HG03575 (cell line): ENCODE results near the gene HOXA3.

Experiments
- ATAC-seq: cut with Tn5 transposase; IDR thresholded peaks from one replicate; pipeline ENCODE4 v1.9.1; 2021; ENCODE audit not compliant: unreplicated experiment, insufficient number of reproducible peaks, low FRiP score; ENCODE audit errors: extremely low read depth

Gene HOXA3

DNA sequence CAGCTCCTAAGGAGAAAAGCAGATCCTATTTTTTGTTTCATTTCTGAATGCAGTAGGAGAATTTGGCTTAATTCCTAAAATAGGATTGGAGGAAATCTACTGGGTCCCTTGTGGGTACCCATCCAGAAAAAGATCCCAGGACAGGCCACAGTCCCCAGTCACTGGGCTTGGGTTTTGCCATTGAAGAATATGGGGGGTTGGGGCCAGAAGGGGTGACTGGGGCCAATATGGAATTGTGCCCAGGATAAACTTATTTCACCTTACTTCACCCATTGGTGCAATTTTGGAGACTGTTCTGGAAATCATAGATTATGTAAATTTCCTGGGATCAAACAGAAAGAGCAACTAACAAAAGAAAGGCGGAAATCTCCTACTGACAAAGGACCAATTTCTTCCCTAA is 13.9 kb downstream of the HOXA3 start:
- ATAC-seq = no peak

DNA sequence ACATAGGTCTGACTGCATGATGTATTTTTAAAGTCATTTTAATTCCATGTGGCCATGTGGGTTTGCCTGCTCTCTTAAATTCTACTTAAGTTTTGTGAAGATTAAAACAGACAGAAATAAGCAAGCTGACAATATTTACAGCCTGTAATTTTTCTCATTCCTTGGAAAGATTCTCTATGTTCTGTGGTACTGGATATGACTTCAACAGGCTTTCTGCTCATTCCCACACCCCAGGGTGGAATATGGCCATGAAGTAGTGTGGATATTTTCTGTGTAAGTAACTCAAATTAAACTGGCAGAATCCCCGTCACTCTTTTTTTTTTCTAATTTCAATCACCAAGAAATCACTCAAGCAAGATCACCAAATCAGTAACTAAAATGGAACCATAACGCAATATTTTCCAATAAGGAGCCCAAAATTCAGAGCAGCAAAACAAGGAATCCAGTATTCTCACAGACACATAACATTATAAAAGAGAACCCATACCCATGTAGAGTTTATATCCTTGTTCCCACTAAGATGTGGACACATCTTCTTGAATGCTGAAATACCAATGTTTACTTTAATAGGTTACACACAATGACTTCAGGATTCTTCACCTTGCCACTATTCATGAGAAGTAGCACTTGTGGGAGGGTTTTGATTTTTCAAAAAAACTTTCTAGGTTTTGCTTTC is 14.6 kb downstream of the HOXA3 start:
- ATAC-seq = no peak

DNA sequence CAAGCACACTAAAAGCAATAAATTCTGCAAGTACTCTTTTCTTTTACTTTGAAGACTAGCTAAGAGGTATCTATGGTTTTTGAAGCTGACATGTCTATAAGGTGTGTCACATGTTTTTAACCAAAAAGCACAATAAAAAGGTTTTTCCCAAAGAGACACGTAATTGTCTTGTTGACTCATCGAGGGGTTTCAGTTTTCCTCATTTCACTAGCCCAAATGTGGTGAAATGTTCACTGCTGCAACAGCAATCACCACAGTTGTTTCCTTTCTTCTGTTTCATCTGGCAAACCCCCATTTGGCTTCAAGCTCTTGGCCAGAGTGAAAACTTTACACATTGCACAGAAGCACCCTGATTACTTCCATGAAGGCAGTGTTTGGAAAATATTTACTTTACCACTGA is 18.0 kb downstream of the HOXA3 start:
- ATAC-seq = no peak

DNA sequence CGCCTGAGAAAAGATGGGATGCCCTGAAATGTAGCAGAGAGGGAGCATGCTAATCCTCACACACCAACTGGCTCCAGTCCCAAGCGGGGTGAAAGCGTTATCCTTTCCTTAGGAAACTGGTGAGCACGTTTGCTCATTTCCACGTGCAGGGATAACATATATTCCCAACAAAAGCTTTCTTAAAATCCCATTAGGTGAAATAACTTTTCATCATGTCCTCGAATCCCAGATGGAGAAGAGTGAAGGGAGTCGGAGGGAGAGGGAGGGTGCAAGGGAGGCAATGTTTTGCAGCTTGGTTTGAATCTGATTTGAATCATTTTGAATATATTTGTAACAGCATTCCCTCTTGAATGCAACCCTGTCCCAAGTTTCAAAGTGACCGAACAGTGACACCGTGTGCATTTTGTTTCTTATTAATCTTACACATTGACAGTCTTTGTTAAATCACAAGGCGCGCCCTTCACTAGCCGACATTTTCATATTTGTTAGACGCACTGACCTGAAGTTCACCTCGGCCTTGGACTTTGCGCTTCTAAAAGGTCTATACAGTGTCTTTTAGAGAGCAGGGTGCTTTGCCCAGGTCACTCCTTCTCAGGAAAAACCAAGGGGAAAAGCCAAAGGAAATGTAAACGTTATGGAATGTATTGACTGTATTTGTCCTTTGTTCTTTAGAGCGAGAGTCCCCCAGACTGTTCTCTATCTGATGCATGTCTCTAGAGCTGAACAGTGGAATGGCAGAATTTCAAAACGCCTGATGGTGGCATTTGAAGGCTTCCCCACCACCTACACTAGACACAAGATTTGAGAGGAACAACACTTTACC is 18.8 kb downstream of the HOXA3 start:
- ATAC-seq = no peak

DNA sequence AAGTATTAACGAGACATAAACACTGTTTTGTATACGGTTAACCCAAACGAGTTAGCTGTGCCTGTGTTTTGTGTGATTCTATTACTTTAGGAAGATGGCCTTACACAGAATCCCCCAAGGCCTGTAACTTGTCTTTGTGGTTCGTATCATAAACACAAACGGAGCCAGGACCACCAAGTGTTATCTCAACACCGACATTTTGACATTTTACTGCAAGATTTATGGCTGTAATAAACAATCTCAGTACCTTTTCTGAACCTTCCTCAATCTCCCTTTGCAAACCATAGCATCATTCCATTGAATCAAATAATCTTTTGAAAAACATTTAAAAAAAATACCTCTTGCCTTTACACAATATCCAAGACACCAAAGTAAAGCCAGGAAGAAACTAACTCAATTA is 19.4 kb downstream of the HOXA3 start:
- no peak for ATAC-seq

DNA sequence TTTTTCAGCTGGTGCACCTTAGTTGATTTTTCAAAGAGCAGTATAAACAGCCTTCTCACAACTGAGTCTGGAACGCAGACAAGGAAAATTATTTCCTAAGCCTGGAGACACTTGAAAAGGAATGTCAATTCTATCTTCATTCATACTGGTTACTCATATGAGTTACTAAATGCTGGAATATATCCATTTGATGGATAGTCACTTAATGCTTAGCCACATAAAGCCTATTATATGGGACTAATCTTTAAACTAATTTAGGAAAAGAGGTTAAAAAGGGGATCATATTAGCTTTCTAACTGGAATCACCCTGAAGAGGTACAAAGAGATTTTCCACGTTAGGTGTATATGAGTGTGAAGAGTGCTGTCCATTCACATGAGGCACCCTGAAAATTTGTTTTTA is 20.2 kb downstream of the HOXA3 start:
- no peak for ATAC-seq

DNA sequence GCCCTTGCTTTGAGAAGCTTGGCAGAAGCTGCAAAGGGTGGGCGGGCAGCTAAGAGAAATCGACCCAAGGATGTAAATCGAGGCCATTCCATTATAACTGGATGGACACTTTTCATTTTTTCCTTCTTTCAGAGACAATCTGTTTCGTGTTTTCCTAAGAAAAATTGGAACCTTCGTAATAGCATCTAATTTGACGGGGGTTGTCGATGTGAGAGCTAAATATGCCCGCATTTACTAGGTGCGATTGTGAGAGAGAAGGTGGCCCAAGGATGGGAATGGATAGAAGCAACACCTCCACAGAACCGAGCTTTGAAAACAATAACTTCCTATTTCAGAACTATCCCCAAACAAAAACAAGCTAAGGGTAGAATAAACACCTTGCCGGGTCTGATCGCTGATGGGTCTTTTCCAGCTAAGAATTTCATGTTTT is 21.0 kb downstream of the HOXA3 start:
- no peak for ATAC-seq

DNA sequence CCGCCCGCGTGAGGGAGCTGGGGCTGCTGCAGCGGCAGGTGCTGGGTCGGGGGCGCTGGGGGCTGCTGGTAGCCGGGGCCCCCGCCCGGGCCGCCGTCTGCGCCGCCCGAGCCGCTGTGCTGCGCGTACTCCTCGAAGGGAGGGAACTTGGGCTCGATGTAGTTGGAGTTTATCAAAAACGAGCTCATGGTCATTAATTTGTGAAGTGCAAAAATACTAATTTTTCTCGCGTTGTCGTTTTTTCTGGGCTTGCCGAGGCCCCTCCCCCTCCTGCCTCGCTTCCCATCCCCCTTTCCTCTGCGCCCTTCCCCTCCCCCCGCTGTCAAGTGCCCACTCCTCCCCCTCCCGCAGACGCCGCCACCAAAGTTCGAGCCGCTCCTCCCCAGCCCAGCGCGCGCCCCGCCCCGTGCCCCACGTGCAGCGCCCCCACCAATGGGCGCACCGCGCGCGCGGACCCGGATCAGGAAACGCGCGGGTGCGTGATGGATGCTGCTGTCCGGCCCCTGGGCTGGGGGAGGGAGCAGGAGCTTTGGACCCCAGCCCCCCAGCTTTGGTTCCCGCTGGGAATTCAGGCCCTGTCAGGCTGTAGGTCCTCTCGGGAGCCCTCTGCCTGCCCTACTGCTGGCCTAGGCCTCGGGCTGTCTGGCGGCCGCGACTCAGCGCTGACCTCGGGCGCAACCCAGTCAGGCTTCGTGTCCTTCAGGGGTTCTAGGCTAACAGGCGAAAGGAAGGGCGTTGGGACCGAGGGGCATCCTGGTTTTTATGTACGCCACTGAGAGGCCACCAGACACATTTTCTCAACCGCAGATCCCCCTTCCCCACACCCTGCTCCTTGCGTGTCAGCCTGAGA is 21.6 kb downstream of the HOXA3 start, which contains the start of gene HOXA4:
TSS of gene HOXA4 (minus strand) at position 218 of the 850 bp plus-strand sequence. CDS start at position 194, 24 bp downstream.
- no peak for ATAC-seq

DNA sequence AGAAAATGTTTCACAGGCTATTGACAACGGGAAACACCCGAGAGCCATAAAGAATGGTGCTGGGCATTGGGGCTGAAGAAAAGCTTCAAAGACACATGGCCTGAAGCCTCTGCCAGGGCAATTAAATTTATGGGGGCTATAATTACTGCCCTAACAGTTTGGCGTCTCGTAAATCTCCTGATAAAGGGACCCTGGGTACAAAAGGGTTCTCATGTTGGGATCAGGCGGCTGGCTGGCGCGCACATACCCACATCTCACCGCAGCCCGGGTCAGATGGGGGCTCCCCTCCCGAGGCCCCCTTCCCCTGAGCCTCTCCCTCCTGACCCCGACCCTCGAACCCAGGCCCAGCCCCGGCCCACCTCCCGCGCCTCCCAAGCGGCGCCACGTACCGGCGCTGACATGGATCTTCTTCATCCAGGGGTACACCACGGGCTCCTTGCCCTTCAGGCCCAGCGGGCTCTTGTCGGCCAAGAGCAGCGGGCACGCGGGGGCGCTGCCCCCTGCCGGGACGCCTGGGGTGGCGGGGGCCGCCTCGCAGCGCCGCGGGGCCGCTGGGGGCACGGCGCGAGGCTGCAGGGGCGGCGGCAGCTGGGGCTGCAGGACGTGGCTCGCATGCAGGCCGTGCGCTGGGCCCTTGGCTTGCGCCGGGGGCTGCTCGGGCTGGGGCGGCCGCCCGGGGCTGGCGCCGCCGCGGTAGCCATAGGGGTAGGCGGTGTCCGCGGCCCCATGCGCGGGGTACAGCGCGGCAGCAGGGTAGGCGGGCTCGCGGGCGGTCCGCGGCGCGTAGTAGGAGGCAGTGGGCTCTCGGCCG is 22.4 kb downstream of the HOXA3 start:
- no peak for ATAC-seq

DNA sequence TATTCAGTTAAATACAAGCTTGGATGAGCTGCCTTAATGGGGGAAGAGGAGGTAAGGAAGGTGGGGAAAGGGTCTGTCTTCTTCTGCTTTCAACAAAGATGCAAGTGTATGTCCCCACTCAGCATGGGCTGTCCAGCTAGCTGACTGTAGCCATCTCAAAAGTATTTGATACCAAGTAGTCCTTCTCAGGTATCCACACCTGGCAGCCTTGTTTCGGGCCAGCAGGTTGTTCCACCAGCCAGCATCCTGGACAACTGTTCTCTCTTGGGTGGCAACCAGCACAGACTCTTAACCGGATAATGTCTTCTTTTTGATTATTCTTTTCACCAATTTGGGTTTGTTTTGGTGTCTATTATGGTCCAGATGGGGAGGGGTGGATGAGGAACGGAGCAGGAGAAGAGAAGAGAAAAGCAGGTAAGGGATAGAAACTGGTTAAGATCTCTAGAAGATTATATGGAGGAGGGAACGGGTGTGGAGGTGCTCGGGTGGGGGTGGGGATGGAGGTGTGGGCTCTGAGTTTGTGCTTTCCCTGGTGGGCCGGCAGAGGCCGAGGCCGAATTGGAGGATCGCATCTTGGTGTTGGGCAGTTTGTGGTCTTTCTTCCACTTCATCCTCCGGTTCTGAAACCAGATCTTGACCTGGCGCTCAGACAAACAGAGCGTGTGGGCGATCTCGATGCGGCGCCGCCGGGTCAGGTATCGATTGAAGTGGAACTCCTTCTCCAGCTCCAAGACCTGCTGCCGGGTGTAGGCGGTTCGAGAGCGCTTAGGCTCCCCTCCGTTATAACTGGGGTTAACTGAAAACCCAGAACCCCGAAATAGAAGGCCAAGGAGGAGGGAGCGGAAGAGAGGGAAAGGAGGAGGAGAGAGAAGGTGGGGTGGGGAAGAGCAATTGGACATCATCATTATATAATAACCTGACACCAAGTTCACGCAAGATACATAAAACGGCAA is 23.3 kb downstream of the HOXA3 start:
- no peak for ATAC-seq

DNA sequence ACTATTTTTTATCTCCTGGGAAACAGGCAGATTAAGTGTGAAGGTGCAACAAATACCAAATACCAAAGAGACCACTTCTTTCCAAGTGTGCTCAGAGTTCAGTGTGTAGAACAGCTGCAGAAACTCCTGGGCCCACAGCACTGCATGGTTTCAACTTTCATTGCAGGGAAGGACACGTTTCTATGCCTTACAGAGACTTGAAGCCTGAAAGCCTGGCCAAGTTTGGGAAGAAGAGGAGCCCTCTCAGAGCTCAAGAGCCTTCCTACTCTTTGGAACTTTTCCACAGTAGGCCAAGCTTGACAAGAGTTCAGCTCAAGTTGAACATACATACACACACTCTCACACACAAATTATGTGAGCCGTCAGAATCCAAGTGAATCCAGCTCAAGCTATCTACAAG is 24.3 kb downstream of the HOXA3 start:
- no peak for ATAC-seq

DNA sequence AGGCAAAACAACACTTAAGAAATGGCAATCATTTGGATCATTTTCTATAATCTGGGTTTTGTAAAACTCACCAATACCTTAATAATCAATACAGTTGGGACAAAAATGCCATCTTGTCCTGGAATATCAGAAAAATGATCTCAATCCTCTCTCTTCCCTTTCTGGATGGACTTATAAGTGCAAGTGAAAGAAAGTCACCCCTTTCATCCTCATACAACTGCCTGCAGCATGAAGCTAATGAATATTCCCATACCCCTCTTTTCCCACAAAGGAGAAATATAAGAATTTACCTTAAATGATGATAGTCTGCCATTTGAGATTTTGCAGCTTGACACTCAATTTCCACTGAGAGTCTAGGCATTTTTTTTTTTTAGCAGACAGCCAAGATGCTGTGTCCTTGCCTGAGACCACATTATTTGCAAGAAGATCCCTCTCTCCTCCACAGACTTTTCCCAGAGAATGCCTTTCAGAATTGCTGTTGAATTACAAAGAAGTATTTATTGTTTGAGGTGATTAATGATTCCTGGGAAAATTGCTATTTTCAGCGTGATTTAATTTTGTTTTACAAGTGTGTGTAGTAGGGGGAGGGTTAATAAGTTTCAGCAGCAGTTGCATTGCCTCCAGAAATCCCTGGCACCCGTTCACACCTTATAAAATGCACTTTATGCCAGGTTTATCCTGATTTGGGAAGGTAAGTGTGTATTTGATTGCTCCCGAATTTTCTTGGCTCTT is 25.6 kb downstream of the HOXA3 start:
- no peak for ATAC-seq

DNA sequence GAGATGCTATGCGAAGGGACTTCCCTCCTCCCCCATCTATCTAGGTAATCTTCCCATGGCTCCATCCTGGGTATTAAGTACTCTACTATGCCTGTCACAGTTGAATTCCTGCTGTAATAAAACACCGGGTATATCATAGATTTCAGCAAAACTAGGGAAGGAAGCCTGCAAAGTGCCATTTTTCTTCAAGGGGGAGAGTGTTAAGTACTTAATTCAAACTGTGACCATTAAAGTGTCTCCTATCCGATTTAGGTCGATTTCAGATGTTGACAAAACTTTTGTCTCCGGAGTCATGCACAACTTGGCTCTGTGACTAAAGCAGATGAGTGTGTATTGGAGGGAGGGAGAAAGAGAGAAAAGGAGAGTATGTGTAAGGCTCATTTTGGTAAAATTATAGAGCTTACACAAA is 26.4 kb downstream of the HOXA3 start:
- ATAC-seq = no peak

DNA sequence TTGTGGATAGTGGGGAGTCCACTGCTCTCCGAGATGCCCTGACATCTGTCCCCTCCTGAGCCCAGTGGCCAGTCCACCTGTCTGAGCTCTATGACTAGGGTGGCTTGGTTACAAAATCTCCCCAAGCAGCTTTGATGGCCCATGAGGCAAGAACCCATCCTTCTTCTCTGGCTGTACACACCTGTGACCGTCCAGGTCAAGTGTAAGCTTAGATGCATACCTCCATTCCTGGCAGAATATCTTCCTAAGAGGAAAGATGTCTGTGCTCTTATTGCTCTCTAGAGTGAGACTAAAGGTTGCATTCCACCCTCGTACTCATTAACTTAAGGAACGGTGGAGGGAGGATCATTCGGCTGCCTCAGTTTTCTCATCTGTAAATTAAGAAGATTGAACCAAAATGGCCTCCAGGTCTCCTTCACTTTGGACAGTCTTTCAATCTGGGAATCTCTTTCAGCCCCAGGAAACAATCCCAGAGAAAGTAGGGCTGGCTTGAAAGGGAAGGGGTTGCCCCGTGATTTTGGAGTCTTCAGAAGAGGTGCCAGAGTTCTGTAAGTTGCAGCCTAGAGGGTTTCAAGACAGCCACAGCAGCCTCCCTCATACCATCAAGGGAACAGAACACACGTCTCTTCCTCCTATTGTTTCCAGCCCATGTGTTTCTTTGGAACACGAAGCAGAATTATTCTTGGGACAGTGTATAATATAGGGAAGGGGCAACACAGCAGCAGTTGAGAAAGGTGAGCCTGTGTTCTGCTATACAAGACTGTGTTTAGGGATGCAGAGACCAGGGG is 27.3 kb downstream of the HOXA3 start:
- no peak for ATAC-seq

DNA sequence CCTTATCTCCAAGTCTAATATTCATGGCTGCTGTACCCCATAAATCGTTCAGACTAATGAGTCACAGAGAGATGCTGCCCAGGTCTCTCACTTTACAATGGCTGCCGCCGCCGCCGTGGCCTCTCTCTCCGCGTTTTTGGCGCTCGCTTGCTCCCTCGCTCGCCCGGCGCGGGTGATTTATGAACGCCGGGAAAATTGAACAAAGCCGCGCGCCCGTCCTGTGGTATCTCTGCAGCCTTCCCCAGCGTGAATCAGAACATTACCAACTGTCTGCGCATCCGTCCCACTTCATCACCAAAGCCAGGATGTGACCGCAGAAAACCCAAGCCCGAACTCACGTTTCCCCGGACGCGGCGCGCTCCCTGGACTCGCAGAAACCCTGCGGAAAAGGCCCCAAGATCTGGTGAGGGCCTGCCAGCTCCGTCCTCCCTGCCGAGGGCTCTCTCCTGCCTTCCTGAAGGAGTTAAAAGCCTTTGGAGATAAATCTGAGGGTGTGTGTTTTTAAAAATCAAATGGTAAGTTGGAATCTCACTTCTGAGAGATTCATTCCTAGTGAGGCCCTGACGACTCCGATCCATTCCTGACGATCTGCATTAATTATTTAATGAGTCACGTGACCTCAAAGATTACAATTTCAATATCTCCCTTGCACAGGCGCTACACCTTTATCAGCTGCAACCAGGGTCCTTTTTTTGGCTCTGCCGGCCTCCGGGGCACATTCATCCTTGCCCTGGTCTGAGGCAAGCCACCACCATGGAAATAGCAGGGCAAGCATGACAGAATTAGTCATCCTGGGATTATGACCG is 28.1 kb downstream of the HOXA3 start:
- no peak for ATAC-seq
